GM12878 (cell line): Measurements from ENCODE around the gene HDAC9.

Source experiments
- NR2C2 ChIP-seq: IDR thresholded peaks from 2 replicates; pipeline ENCODE4 v1.6.1; 2011; ENCODE audit warnings: borderline replicate concordance, low read depth; ENCODE audit not compliant: control insufficient read depth, insufficient read length
- SPI1 ChIP-seq: IDR thresholded peaks from 2 replicates; pipeline ENCODE4 v1.6.1; 2011; ENCODE audit warnings: low read depth, mild to moderate bottlenecking, low read length, moderate library complexity, borderline replicate concordance; ENCODE audit not compliant: insufficient read depth
- ZZZ3 ChIP-seq: IDR thresholded peaks from 2 replicates; pipeline ENCODE4 v1.6.1; 2011; ENCODE audit warnings: low read depth; ENCODE audit not compliant: control insufficient read depth, insufficient read length
- TF ChIP-seq, protein P1 (sequence below), 3 experiments: IDR thresholded peaks in 2 of 3; conservative IDR thresholded peaks in 1 of 3; 2 replicates each; pipeline ENCODE4 v1.5.1; 2011; ENCODE audit warnings: low read depth in 3 of 3, low read length in 3 of 3, mild to moderate bottlenecking in 3 of 3, control low read depth in 2 of 3, moderate library complexity in 2 of 3, inconsistent platforms in 1 of 3, mixed read lengths in 1 of 3; ENCODE audit not compliant: control insufficient read depth in 2 of 3, insufficient read depth in 1 of 3; ENCODE audit errors: extremely low read depth in 1 of 3

DNA sequence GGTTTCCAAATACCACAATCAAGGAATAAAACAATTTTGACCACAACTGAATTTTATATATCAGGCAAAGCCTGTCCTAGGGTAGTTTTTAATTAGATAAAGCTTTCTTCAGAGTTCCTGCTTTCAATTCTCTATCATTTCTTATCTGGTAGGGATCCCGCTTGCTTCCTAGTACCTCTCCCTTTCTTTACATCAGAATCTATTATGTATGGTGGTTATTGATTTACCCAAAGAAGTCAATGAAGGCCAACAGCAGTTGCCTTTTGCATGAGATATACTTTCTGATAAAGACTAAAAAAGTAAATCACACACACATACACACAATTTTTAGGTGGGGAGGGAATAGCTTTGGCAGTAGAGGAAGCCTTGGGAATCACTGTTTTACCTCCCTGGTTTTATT lies 70.7 kb downstream of the HDAC9 start:
- TF ChIP-seq SPI1, result no peak
- TF ChIP-seq, protein P1, sequence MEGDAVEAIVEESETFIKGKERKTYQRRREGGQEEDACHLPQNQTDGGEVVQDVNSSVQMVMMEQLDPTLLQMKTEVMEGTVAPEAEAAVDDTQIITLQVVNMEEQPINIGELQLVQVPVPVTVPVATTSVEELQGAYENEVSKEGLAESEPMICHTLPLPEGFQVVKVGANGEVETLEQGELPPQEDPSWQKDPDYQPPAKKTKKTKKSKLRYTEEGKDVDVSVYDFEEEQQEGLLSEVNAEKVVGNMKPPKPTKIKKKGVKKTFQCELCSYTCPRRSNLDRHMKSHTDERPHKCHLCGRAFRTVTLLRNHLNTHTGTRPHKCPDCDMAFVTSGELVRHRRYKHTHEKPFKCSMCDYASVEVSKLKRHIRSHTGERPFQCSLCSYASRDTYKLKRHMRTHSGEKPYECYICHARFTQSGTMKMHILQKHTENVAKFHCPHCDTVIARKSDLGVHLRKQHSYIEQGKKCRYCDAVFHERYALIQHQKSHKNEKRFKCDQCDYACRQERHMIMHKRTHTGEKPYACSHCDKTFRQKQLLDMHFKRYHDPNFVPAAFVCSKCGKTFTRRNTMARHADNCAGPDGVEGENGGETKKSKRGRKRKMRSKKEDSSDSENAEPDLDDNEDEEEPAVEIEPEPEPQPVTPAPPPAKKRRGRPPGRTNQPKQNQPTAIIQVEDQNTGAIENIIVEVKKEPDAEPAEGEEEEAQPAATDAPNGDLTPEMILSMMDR (IDR thresholded peaks at IDR 0.05 in 2 of 3, conservative IDR thresholded peaks at IDR 0.05 in 1 of 3; ENCODE audit: control insufficient read depth in 2 of 3, extremely low read depth in 1 of 3, insufficient read depth in 1 of 3, low read depth in 3 of 3, low read length in 3 of 3), result no peak
- TF ChIP-seq ZZZ3, result no peak
- no peak for TF ChIP-seq NR2C2
